ENCODE results near the gene FLNB. TPM values are rescaled to one million over a fixed set of nuclear protein-coding genes. Genes with fewer than 3 reads are reported as not detected.

Gene FLNB
- total RNA-seq, 1 experiment from 2014 or later: 41.2 TPM

- Histone ChIP-seq H3K9me3 (ENCODE audit: low read depth, low read length, poor library complexity, severe bottlenecking) (no peaks in the 10 kb centered on the region), H3K27ac (ENCODE audit: low read depth, low read length, poor library complexity, severe bottlenecking) (no peak overlapping the region), H3K4me1 (ENCODE audit: insufficient read depth, low read length, poor library complexity, severe bottlenecking) (no peaks in the 10 kb centered on the region), H3K4me3 (ENCODE audit: low read depth, low read length, poor library complexity, severe bottlenecking) (no peak overlapping the region), H3K27me3 (replicated peaks; ENCODE audit: insufficient read depth, low read depth, low read length, poor library complexity) (no peaks in the 10 kb centered on the region), H3K36me3 (ENCODE audit: insufficient read depth, low read length, poor library complexity, severe bottlenecking) (no peaks in the 10 kb centered on the region)
- BruUV-seq (replicated peaks): no TSS peak
- TF ChIP-seq CTCF (conservative IDR thresholded peaks at IDR 0.05; ENCODE audit: low read depth, low read length) (no peak), EZH2 (IDR thresholded peaks at IDR 0.05; ENCODE audit: borderline replicate concordance, low read depth, low read length, poor library complexity, severe bottlenecking) (no peak)
- DNase-seq (ENCODE audit: low spot score): no peak
- CTCF ChIA-PET: no interaction called here
- POLR2A ChIA-PET (ENCODE audit: low non-redundant PET): no interaction called here
- intact Hi-C loops (cut with micrococcal nuclease; ENCODE audit: unreplicated experiment): no loop called here
These were observed 66.8 kb downstream of the FLNB start for GRCh38 chr3:58074997-58075396.

- Histone ChIP-seq H3K4me1 (ENCODE audit: insufficient read depth, low read length, poor library complexity, severe bottlenecking) (no peaks in the 10 kb centered on the region), H3K27ac (ENCODE audit: low read depth, low read length, poor library complexity, severe bottlenecking) (no peak overlapping the region), H3K27me3 (replicated peaks; ENCODE audit: insufficient read depth, low read depth, low read length, poor library complexity) (no peaks in the 10 kb centered on the region), H3K36me3 (ENCODE audit: insufficient read depth, low read length, poor library complexity, severe bottlenecking) (no peaks in the 10 kb centered on the region), H3K4me3 (ENCODE audit: low read depth, low read length, poor library complexity, severe bottlenecking) (no peak overlapping the region), H3K9me3 (ENCODE audit: low read depth, low read length, poor library complexity, severe bottlenecking) (no peaks in the 10 kb centered on the region)
- ChIA-PET CTCF (no interaction called here), POLR2A (ENCODE audit: low non-redundant PET) (no interaction called here)
- no peak for DNase-seq (ENCODE audit: low spot score)
- TF ChIP-seq CTCF (conservative IDR thresholded peaks at IDR 0.05; ENCODE audit: low read depth, low read length) (no peak), EZH2 (IDR thresholded peaks at IDR 0.05; ENCODE audit: borderline replicate concordance, low read depth, low read length, poor library complexity, severe bottlenecking) (no peak)
- intact Hi-C loops (cut with micrococcal nuclease; ENCODE audit: unreplicated experiment): no loop called here
- BruUV-seq (replicated peaks): no TSS peak
These were observed 69.5 kb downstream of the FLNB start for GRCh38 chr3:58077596-58078285.

- H3K27ac ChIP-seq (ENCODE audit: low read depth, low read length, poor library complexity, severe bottlenecking): no peak overlapping the region
- H3K4me3 ChIP-seq (ENCODE audit: low read depth, low read length, poor library complexity, severe bottlenecking): no peak overlapping the region
- POLR2A ChIA-PET (ENCODE audit: low non-redundant PET): no interaction called here
- no TSS peak for BruUV-seq (replicated peaks)
- TF ChIP-seq EZH2 (IDR thresholded peaks at IDR 0.05; ENCODE audit: borderline replicate concordance, low read depth, low read length, poor library complexity, severe bottlenecking) (no peak), CTCF (conservative IDR thresholded peaks at IDR 0.05; ENCODE audit: low read depth, low read length) (no peak)
- H3K27me3 ChIP-seq (replicated peaks; ENCODE audit: insufficient read depth, low read depth, low read length, poor library complexity): no peaks in the 10 kb centered on the region
- no peaks in the 10 kb centered on the region for H3K9me3 ChIP-seq (ENCODE audit: low read depth, low read length, poor library complexity, severe bottlenecking)
- H3K4me1 ChIP-seq (ENCODE audit: insufficient read depth, low read length, poor library complexity, severe bottlenecking): no peaks in the 10 kb centered on the region
- CTCF ChIA-PET: no interaction called here
- no peak for DNase-seq (ENCODE audit: low spot score)
- intact Hi-C loops (cut with micrococcal nuclease; ENCODE audit: unreplicated experiment): no loop called here
- H3K36me3 ChIP-seq (ENCODE audit: insufficient read depth, low read length, poor library complexity, severe bottlenecking): no peaks in the 10 kb centered on the region
These were observed 70.4 kb downstream of the FLNB start for GRCh38 chr3:58078610-58079009.

Measured in A673 (cell line).